GM19463 (cell line): ENCODE data around the gene PPP2R2D.

ENCODE experiments used
- ATAC-seq: cut with Tn5 transposase; IDR thresholded peaks from one replicate; pipeline ENCODE4 v1.9.1; 2021; ENCODE audit warnings: mild to moderate bottlenecking, moderate library complexity; ENCODE audit not compliant: unreplicated experiment

Gene PPP2R2D

DNA sequence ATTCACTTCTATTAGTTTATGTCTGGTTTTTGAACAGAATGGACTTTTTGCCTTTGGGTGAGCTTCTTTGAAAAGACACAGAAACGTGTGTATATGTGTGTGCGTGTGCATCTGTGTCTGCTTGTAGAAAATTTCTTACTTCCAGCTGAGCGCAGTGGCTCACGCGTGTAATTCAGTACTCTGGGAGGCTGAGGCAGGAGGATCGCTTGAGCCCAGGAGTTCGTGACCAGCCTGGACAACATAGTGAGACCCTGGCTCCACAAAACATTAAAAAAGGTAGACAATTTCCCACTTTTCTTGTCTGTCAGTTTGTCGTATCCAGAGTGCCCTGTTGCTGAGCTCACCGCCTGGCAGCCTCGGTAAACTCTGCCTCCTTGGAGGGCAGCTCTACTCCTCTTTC is 25.4 kb downstream of the PPP2R2D start:
- ATAC-seq: no peak

DNA sequence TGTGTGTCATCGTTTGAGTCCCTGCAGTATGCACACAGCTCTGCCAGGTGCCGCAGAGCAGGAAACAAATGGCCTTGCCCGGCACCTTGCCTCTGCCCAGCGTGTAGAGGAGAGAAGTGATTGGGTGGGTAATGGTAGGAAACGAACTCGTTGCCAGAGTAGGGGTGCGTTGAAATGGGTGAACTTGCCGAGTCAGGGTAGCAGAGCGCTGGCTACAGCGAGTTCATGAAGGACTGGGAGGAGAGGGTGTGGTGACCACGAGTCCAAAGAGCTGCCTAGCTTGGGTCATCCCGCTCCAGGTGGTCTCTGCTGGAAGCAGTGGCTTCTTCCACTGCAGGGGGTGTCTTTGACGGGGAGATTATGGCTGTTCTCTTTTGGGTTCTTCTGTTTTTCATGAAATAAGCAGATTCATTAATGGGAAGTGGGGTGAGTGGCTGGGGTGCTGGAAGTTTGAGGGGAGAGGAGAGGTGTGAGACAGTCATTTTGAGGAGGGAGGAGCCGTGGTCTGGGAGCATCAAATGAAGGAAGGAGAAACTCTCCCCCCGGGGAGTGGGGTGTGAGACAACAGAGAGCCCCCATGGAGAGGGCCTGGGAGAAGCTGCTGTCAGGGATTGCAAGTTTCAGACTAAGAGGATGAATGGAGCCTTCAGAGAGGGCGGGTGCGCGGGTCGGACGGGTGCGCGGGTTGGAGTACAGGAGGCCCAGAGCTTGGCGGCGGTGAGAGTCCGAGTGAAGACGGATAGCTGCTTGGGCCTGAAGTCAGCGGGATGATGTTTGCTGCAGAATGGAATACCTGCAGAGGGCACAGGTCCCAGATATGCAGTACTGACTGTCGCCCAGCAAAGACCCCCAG is 26.2 kb downstream of the PPP2R2D start:
- no peak for ATAC-seq

DNA sequence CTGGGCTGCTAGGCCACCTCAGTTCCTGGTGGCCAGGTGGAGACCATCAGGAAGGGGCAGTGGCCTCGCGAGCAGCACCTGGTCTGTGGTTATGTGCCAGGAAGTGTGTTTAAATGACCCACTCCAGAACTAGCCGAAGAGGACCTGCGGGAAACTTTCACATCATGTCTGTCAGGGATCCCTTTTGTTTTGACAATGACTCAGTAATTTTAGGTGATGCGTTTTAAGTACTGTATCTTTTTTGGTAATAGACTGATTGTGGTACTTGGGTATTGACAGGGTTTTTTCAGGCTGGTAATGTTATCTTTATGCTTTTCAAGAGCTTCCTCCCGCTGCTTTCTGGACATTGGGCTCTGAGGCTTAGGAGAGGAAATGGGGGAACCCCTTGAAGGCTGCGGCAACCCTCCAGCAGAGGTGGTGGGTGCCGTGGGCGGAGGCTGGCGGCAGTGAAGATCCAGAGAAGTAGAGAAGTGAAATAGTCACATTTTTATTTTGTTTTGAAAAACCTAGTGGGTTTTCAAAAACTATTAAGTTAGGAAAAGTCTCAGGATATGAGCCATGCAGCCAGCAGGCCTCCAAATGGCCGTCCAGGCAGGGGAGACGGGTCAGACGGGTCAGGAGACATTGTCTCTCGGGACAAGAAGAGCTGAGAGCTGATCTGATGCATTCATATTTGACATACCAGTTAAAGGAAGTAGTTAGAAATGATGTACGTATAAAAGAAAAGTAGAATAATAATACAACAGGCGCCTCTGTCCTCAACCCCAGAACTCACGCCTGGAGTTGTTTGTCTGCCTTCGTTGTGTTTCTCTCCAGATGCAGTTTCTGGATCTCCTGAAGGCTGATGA is 27.7 kb downstream of the PPP2R2D start:
- peak; percentile 94 for ATAC-seq

DNA sequence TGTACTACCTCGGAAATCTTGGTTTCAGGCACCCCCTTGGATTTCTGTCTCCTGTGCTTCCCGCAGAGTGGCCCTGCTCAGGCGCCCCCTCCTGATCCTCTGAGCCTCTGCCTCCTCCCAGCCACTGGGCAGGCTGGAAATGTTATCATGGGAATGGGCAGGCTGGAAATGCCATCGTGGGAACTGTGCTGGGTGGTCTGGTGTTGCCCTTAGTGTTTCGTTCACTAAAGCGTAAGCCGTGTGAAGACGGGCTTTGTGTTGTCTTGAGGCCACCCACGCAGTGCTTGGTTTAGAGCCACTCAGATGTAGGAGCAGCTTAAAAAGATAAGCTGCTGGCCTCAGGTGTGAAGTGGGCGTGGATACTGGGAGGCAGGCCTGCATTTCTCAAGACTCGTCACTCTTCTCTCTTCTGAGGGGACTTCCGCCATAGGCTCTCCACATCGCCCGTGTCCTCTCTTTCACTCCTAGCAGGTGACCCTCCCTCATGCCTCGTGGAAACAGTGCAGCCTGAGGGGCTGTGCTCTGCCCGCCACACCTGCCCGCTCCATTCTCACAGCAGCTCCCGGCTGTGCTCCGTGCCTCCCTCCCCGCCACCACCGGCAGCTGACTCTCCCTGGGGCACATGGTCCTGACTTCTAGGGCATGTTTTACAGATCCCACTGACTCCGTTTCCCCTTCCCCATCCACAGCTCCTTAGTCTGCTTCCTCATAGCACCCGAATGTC is 28.5 kb downstream of the PPP2R2D start:
- no peak for ATAC-seq

DNA sequence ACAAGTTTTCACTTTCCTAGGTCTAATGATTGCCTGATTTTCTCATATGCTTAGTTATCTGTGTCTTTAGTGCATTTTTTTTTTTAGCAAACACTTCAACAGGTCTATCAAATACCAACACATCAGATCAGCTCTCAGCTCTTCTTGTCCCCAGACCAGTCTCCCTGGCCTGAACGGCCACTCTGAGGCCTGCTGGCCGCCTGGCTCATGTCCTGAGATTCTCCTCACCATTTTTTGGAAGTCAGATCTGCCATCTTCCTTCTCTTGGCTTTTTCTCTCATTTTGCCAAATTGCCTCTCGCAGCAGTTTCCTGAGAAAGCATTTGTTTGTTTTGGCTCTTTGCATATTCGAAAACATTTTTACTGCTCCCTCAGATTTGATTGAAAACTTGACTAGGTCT is 29.3 kb downstream of the PPP2R2D start:
- ATAC-seq: no peak

DNA sequence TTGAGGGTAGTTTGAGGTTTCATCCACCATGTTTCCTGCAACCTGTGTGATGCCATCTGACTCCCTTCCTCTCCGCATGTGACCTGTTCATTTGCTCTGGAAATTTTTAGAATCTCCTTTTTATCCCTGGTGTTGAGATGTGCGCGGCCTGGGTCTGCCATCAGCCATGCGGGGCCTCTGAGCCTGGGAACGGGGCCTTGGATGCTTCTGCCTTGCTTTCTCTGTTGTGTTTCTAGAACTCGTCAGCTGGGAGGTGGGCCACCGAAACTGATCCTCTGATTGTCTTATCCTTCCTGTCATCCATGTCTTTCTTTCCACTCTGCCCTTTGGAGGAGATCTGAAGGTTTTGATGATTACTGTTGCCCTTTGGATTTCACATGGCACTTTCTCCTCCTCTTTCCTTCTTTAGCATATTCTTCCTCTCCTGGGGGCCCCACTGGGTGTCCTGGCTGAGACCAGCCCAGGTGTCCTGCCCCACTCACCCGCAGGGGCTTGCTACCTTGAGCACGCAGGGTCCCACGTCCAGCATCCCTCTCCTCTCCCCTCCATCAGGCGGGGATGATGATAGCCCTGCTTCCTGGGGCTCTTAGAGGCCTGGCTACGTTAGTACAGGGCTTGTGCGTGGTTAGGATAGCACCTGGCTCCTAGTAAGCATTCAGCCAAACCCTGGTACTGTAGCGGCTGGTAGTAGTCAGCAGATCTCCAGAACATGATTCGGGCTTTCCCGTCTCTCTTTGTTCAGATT is 29.9 kb downstream of the PPP2R2D start:
- ATAC-seq: no peak

DNA sequence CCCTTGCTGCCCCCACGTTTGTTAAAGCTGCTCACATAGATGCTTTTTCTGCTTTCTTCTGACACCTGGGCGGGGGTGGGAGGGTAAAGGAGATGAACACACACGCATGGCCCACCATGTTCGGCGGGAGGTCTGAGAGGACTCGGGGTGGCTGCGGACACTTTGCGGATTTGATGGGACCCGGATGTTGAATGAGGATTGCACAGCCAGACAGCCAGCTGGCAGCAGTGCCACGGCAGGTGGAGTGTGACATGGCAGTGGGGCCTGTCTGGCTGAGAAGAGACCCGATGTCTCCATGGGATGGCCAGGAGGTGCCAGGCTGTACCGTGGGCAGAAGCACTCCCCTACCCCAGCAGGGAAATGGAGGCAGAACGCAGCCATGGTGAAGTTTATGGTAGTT is 31.2 kb downstream of the PPP2R2D start:
- no peak for ATAC-seq

DNA sequence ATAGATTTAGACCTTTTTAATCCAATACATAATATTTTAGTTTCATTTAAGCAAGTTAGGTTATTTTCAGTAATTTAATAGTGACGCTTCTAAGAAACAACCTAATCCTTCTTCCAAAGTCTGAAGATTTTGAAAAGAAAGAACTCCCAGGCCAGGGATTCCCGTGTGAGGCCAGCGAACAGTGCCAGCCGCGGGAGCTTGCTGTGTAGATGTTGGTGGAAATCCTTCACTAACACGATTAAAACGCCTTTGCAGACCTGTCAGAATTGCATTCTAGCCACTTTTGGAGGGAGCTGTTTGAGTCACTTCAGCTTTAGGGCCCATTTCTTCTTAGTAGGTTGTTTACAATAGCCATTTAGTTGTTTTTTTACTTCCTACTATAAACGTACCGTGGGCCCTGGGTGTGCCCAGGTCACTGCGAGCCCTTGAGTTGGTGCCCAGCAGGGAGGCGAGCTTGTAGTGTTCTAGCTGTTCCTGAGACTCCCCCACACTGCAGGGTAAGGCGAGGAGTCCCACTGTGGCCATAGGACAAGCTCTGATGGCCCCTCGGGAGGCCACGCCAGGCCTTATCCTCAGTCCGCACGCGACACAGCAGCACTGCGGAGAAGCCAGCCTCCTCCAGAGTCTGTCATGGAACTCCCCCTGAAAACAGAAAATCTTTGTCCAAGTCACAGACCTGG is 32.3 kb downstream of the PPP2R2D start:
- ATAC-seq: no peak

DNA sequence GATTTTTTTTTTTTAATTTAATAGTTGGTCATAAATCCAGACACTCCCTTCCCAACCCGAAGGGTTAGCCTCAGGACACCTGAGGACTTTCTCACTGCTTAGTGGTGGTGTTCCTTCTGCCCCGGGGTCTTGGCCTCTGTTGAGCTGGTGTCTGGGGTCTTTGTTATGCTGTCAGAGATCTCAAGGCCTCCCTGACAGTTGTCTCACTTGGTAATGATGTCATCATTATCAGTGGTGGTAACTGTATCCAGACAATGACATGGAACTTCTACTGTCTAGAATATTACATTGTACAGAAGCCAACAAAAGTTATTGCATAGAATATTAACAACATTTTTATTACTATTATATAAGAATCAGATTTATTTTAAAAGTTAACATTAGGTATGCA is 32.9 kb downstream of the PPP2R2D start:
- no peak for ATAC-seq

DNA sequence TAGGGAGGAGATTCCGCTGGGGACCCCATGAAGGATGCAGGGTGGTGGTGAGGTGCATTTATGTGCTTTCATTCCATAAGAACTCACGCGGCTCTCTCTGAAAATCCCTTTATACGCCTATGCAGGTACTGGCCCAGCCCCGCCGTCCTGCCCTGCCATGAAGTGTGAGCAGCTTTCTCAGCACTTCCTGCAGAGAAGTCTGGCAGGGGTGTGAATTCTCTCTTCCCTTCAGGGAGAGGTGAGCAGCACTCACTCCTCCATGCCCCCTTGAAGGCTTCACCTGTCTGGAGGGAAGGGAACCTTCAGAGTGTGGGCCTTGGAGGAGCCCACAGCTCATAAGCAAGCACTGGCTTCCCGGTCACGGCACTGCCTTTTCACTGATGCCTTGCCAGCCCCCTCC is 34.0 kb downstream of the PPP2R2D start:
- no peak for ATAC-seq

DNA sequence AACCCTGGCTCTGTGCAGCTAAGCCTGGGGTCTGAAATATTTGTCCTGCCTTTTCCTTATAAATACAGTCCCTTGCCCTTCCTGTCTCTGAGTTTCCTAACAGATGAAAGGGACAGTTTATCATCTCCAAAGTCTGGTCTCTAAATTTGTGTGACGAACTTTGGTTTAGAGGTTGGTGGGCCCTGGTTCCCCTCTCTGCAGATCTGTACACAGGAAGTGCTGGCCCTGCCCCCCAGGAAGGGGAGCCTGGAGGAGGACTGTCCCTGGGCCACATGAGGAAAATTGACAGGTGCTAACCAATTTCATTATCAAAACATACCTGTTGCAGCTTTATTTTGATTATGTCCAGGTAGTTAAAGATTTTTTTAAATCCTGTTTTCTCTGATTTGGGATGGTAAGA is 34.5 kb downstream of the PPP2R2D start:
- no peak for ATAC-seq

DNA sequence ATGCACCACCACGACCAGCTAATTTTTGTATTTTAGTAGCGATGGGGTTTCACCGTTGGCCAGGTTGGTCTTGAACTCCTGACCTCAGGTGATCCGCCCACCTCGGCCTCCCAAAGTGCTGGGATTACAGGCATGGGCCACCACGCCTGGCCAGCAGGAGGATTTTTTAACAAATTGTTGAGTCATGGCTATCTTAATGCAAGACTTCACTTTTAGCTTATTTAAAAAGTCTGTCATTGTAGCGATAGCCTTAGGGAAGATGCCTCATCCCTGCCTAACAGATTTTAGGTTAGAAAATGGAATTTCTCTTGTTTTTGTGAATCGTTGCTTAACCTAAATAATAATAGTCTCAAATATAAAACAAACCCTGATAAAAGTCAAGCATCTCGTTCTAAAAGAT is 35.5 kb downstream of the PPP2R2D start:
- no peak for ATAC-seq

DNA sequence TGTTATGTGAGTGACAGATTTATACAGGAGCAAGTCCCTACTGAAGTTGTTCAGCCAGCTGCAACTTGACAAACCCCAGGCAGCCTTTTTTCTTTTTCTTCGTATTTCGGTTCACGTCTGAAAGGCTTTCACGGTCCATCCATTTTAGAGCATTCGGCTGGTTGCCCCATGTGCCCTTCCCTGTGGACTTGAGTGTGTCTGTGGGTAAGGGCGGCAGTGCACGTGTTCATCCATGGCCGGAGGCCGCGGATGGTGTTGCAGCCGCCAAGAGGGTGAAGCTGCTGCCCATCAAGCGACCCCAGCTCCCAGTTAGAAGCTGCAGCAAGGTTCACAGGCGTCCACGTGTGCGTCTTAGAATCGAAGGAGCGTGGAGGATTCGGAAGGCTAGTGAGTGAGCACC is 35.9 kb downstream of the PPP2R2D start:
- ATAC-seq: no peak

DNA sequence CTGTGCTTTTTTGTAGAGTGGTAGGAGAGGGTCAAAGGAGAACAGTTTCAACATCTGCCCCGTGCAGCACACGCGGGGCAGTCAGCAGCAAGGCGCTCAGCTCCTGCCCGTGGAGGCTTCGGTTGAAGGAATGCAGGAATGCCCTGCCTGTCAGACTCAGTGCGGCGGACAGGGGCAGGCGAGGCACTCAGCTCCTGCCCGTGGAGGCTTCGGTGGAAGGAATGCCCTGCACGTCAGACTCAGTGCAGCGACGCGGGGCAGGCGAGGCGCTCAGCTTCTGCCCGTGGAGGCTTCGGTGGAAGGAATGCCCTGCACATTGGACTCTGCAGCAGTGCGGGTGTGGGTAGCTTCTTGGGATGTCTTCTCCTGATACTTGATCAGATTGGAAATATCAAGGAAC is 37.0 kb downstream of the PPP2R2D start:
- no peak for ATAC-seq

DNA sequence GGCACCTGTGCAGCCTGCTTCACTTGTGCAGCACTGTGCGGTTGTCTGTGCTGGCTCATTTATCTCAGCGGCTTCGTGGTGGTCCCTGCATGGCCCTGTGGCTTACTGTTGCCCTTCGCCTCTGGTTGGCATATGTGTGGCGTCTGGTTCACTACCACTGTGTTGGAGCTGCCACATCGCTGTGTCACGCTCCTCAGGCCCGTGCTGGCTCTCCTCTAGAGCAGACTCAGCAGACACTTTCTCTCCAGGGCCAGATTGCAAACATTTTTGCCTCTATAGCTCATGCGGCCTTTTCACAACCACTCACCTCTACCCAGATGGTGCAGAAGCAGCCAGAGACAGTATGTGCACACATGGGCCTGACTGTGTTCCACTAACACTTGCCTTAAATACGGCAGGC is 37.9 kb downstream of the PPP2R2D start:
- ATAC-seq: no peak

DNA sequence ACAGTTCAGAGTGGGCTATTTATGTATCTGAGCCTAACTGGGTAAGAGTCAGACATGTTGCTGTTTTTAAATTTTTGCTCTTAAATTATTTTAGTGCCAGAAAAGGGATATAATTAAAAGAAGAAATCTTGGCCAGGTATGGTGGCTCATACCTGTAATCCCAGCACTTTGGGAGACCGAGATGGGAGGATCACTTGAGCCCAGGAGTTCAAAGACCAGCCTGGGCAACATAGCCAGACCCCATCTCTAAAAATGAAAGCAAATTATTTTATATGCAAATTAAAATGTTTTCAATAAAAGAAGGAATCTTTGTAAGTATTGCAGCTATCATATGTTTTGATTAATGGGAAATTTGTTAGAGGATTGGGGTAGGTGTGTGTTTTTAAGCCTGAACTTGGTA is 41.6 kb downstream of the PPP2R2D start:
- ATAC-seq: no peak

DNA sequence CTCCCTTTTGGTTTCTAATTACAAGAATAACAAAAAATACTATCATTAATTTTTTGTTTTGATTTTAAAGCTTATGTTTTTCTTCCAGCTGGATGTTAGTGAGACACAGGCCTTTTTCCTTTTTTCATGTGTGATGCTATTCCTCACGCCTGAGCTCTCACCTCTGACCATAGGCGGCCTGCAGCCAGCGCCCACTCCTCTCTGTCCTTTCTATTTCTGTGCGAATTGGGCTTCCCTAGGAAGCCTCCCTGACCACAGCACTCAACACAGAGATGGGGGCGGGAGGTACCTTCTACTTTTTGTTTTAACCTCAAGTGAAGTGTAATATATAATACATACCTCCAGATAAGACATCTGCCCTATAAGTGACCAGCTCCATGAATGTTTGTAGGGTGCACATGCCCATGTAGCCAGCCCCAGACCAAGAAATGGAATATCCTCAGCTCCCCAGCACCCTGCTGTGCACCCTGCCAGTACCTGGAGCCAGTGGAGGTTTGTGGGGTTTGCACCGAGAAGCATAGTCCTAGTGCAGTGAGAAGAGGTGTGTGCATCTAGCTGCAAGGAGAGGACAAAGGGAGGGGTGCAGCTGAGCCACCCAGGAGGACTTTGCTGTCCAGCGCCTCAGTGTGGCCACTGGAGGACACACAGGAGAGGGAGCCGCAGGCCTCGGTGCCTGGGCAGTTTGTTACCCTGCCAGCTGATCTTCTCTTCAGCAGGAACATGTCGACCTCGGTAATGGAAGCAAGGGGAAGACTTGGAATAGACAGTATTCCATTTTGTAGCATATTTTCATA is 42.4 kb downstream of the PPP2R2D start:
- no peak for ATAC-seq

DNA sequence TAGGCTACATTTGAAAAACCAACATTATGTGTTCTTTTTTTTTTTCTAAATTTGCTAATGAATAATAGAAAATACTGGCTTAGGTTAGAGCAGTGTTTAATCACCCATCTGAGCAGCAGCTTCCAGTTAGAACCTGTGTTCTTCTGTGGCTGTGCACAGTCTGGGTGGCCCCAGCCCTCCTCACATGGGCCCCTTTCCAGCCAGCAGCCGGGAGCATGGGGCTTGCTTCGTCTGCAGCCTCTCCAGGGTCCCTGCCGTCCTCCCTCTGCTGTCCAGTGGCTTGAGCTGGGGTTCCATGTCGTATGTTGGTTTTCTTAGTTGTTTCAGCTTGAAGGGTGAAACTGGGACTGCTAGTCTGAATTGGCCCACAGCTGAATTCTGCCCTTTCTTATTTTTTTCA is 43.6 kb downstream of the PPP2R2D start:
- ATAC-seq: no peak

DNA sequence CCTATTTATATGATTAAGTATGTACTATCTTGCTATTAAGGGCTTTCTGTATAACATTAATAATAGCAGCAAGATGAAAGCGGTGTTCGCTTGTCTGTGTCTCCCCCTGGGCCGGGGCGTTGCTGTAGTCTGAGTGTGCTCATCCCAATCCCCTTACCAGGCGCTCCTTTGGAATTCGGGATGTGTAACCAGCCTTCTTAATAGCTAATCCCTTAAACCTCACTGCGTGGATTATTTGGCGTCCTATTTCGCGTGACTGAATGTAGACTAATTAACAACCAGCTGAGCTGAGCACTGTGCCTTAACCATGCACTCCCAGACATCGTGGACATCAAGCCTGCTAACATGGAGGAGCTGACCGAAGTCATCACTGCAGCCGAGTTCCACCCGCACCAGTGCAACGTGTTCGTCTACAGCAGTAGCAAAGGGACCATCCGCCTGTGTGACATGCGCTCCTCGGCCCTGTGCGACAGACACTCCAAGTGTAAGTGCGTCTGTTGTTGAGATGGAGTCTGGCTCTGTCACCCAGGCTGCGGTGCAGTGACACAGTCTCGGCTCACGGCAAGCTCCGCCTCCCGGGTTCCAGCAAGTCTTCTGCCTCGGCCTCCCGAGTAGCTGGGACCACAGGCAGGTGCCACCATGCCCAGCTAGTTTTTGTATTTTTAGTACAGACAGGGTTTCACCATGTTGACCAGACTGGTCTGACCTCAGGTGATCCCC is 44.3 kb downstream of the PPP2R2D start:
- no peak for ATAC-seq
